Measurements from ENCODE around the gene MSI1. TPM values are rescaled to one million over a fixed set of nuclear protein-coding genes. Genes with fewer than 3 reads are reported as not detected.

The MSI1 gene
- total RNA-seq, 1 donor from 2014 or later, result 3.6 TPM

DNA sequence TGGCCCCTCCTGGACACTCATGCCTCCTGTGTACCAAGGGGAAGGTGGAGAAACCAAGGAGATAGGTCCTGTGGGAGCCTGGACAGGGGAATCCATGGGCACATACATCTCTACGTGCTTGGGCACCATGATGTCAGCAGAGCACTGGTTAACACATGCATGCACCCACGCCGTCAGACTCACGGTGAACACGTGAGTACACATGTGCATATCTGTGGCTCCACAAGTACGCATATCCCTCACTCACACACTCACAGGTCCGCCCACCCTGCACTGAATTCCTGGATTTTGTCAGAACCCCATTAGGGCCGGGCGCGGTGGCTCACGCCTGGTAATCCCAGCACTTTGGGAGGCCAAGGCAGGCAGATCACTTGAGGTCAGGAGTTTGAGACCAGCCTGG lies 39.8 kb upstream of the MSI1 start:
- TF ChIP-seq, protein P1, sequence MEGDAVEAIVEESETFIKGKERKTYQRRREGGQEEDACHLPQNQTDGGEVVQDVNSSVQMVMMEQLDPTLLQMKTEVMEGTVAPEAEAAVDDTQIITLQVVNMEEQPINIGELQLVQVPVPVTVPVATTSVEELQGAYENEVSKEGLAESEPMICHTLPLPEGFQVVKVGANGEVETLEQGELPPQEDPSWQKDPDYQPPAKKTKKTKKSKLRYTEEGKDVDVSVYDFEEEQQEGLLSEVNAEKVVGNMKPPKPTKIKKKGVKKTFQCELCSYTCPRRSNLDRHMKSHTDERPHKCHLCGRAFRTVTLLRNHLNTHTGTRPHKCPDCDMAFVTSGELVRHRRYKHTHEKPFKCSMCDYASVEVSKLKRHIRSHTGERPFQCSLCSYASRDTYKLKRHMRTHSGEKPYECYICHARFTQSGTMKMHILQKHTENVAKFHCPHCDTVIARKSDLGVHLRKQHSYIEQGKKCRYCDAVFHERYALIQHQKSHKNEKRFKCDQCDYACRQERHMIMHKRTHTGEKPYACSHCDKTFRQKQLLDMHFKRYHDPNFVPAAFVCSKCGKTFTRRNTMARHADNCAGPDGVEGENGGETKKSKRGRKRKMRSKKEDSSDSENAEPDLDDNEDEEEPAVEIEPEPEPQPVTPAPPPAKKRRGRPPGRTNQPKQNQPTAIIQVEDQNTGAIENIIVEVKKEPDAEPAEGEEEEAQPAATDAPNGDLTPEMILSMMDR (IDR thresholded peaks at IDR 0.05; ENCODE audit: insufficient read depth, low read length, poor library complexity, severe bottlenecking), result no peak
- DNase-seq (ENCODE audit: low read depth), result no peak
- Histone ChIP-seq H3K27me3 (ENCODE audit: control insufficient read depth, insufficient read depth, low read length) (no peaks in the 10 kb centered on the region), H3K36me3 (ENCODE audit: control insufficient read depth, insufficient read depth, low read length) (no peaks in the 10 kb centered on the region), H3K4me3 (ENCODE audit: low read depth, low read length) (no peak overlapping the region)

- H3K36me3 ChIP-seq (ENCODE audit: control insufficient read depth, insufficient read depth, low read length), result no peaks in the 10 kb centered on the region
These were observed 37.6 kb upstream of the MSI1 start for GRCh38 chr12:120406553-120406952.

GRCh38 chr12:120406069-120406468 lies 37.1 kb upstream of the MSI1 start:
- TF ChIP-seq, protein P1 (IDR thresholded peaks at IDR 0.05; ENCODE audit: insufficient read depth, low read length, poor library complexity, severe bottlenecking), result no peak
- no peaks in the 10 kb centered on the region for H3K36me3 ChIP-seq (ENCODE audit: control insufficient read depth, insufficient read depth, low read length)
- DNase-seq (ENCODE audit: low read depth), result no peak
- H3K4me3 ChIP-seq (ENCODE audit: low read depth, low read length), result no peak overlapping the region
- H3K27me3 ChIP-seq (ENCODE audit: control insufficient read depth, insufficient read depth, low read length), result no peaks in the 10 kb centered on the region

More at GRCh38 chr12:120406553-120406952, 37.6 kb upstream of the MSI1 start:
- no peak for DNase-seq (ENCODE audit: low read depth)
- Histone ChIP-seq H3K4me3 (ENCODE audit: low read depth, low read length) (no peak overlapping the region), H3K27me3 (ENCODE audit: control insufficient read depth, insufficient read depth, low read length) (no peaks in the 10 kb centered on the region)
- TF ChIP-seq, protein P1 (IDR thresholded peaks at IDR 0.05; ENCODE audit: insufficient read depth, low read length, poor library complexity, severe bottlenecking), result no peak

DNA sequence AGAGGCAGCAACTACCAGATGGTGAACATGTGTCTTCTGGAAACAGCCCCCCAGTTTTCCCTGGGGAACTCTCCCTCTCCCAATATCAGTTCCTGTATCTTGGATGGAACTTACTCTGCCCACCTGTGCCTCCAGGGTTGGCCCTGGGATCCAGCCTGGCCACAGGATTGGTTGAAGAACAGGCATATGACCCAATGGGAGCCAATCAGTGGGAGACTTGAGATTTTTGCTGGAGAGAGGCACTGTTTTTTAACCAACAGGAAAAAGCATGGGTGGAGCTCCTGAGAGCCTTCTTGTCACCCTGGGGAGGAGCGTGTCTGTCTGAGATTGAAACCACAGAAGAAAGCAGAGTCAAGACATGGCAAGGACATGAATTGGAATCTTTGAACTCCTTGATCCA lies 35.3 kb upstream of the MSI1 start:
- DNase-seq (ENCODE audit: low read depth), result no peak
- Histone ChIP-seq H3K27me3 (ENCODE audit: control insufficient read depth, insufficient read depth, low read length) (no peaks in the 10 kb centered on the region), H3K4me3 (ENCODE audit: low read depth, low read length) (no peak overlapping the region), H3K36me3 (ENCODE audit: control insufficient read depth, insufficient read depth, low read length) (no peaks in the 10 kb centered on the region)
- TF ChIP-seq, protein P1 (IDR thresholded peaks at IDR 0.05; ENCODE audit: insufficient read depth, low read length, poor library complexity, severe bottlenecking), result no peak

- H3K36me3 ChIP-seq (ENCODE audit: control insufficient read depth, insufficient read depth, low read length), result no peaks in the 10 kb centered on the region
- no peak overlapping the region for H3K4me3 ChIP-seq (ENCODE audit: low read depth, low read length)
- TF ChIP-seq, protein P1 (IDR thresholded peaks at IDR 0.05; ENCODE audit: insufficient read depth, low read length, poor library complexity, severe bottlenecking), result no peak
- H3K27me3 ChIP-seq (ENCODE audit: control insufficient read depth, insufficient read depth, low read length), result no peaks in the 10 kb centered on the region
- no peak for DNase-seq (ENCODE audit: low read depth)
These were observed 34.9 kb upstream of the MSI1 start for GRCh38 chr12:120403869-120404268.

- H3K4me3 ChIP-seq (ENCODE audit: low read depth, low read length), result no peak overlapping the region
- H3K27me3 ChIP-seq (ENCODE audit: control insufficient read depth, insufficient read depth, low read length), result peaks cover 3% of the 10 kb centered on the region
- TF ChIP-seq, protein P1 (IDR thresholded peaks at IDR 0.05; ENCODE audit: insufficient read depth, low read length, poor library complexity, severe bottlenecking), result no peak
- no peak for DNase-seq (ENCODE audit: low read depth)
- no peaks in the 10 kb centered on the region for H3K36me3 ChIP-seq (ENCODE audit: control insufficient read depth, insufficient read depth, low read length)
These were observed 33.3 kb upstream of the MSI1 start for GRCh38 chr12:120402217-120402616.
